IPS-NIHi7 (cell line): ENCODE results near the gene PCID2.
"Not testable (repeated sequence)": the region's sequence is repeated elsewhere in the genome, so short reads cannot be mapped to it uniquely, and the experiment has no call there.

Experiments
- DNase-seq: peaks from one replicate; pipeline ENCODE4 v3.0.0; 2012; ENCODE audit warnings: mixed read lengths; ENCODE audit errors: extremely low spot score

Gene PCID2

GRCh38 chr13:113166266-113166665 is 42.2 kb downstream of the PCID2 start:
- no peak for DNase-seq

GRCh38 chr13:113164492-113164891 is 44.0 kb downstream of the PCID2 start:
- no peak for DNase-seq

- no peak for DNase-seq
Observed at GRCh38 chr13:113162783-113163685, 45.4 kb downstream of the PCID2 start.

- DNase-seq: not testable (repeated sequence)
Observed at GRCh38 chr13:113161975-113162374, 46.5 kb downstream of the PCID2 start.

- DNase-seq: no peak
Observed at GRCh38 chr13:113161433-113161832, 47.0 kb downstream of the PCID2 start.

GRCh38 chr13:113160983-113161382 is 47.5 kb downstream of the PCID2 start:
- DNase-seq: no peak

- no peak for DNase-seq
Observed at GRCh38 chr13:113159701-113160100, 48.8 kb downstream of the PCID2 start.

- no peak for DNase-seq
Observed at GRCh38 chr13:113158946-113159345, 49.5 kb downstream of the PCID2 start.

GRCh38 chr13:113157929-113158747 is 50.3 kb downstream of the PCID2 start, which contains the start of gene PROZ:
TSS of gene PROZ (plus strand) at chr13:113158648. CDS start at chr13:113158661, 13 bp downstream.
- no peak for DNase-seq

GRCh38 chr13:113157206-113157928 is 51.1 kb downstream of the PCID2 start:
- DNase-seq: no peak

- no peak for DNase-seq
Observed at GRCh38 chr13:113155982-113156655, 52.4 kb downstream of the PCID2 start.

- no peak for DNase-seq
Observed at GRCh38 chr13:113155201-113155600, 53.3 kb downstream of the PCID2 start.

- DNase-seq: peak; percentile 74
Observed at GRCh38 chr13:113153810-113154748, 54.4 kb downstream of the PCID2 start.

- DNase-seq: no peak
Observed at GRCh38 chr13:113152984-113153809, 55.3 kb downstream of the PCID2 start.

GRCh38 chr13:113152691-113152983 is 55.8 kb downstream of the PCID2 start:
- no peak for DNase-seq

GRCh38 chr13:113151745-113152690 is 56.5 kb downstream of the PCID2 start:
- DNase-seq: no peak

GRCh38 chr13:113150550-113151365 is 57.7 kb downstream of the PCID2 start:
- DNase-seq: no peak
